SU-DHL-6 (cell line): ENCODE measurements around the gene CD52.

Experiments
- CTCF ChIP-seq: fragments of 200-600 bp; sonication (generic); IDR thresholded peaks from one replicate; pipeline ENCODE4 v1.5.1; 2017; ENCODE audit warnings: antibody characterized with exemption, mild to moderate bottlenecking, low read length, moderate library complexity; ENCODE audit not compliant: insufficient read depth, poor library complexity, severe bottlenecking
- EZH2phosphoT487 ChIP-seq: fragments of 200-600 bp; sonication (generic), shearing (Covaris generic); conservative IDR thresholded peaks from 2 replicates; pipeline ENCODE4 v1.6.1; 2018; ENCODE audit warnings: mild to moderate bottlenecking, antibody characterized with exemption, low read length, moderate library complexity, mixed read lengths

GRCh38 chr1:26322042-26322331, 4.2 kb downstream of the CD52 start:
- TF ChIP-seq CTCF (no peak), EZH2phosphoT487 (no peak)
